Measurements from ENCODE around the gene RBPJ. TPM values are rescaled to one million over a fixed set of nuclear protein-coding genes. Genes with fewer than 3 reads are reported as not detected.

RBPJ gene
- total RNA-seq, 2 experiments from 2014 or later, result 150 to 151 TPM

- intact Hi-C loops (cut with micrococcal nuclease), result no loop called here
- no peak overlapping the region for H3K27ac Mint-ChIP-seq
- H3K9me3 Mint-ChIP-seq, result no peaks in the 10 kb centered on the region
- no peak overlapping the region for H3K4me3 Mint-ChIP-seq
- peak; percentile 84 for ATAC-seq
- H3K27me3 Mint-ChIP-seq, result no peaks in the 10 kb centered on the region
- peak; percentile 57 for DNase-seq
- no peak for TF ChIP-seq CTCF (IDR thresholded peaks at IDR 0.05)
- ChIA-PET POLR2A (interaction anchor here (0.9 to 1.3 kb wide), 3 partner anchors 15 to 53 kb away, joined by 3 read pairs; no protein-coding TSS in a partner anchor), CTCF (interaction anchor here (0.7 to 2.0 kb wide), 4 partner anchors 9 to 215 kb away, joined by 3 to 9 read pairs (median 4); no protein-coding TSS in a partner anchor)
- peaks cover 50% of the 10 kb centered on the region for H3K4me1 Mint-ChIP-seq (ENCODE audit: low read depth)
- peaks cover 31% of the 10 kb centered on the region for H3K36me3 Mint-ChIP-seq (ENCODE audit: low read depth)
Measured at GRCh38 chr4:26372525-26373172, 51.8 kb downstream of the RBPJ start.

- Mint-ChIP-seq H3K27me3 (no peaks in the 10 kb centered on the region), H3K27ac (no peak overlapping the region), H3K4me1 (ENCODE audit: low read depth) (peaks cover 48% of the 10 kb centered on the region), H3K36me3 (ENCODE audit: low read depth) (peaks cover 17% of the 10 kb centered on the region), H3K9me3 (no peaks in the 10 kb centered on the region), H3K4me3 (no peak overlapping the region)
- ATAC-seq (no peak), DNase-seq (no peak)
- no peak for TF ChIP-seq CTCF (IDR thresholded peaks at IDR 0.05)
- CTCF ChIA-PET, result no interaction called here
- POLR2A ChIA-PET, result no interaction called here
- intact Hi-C loops (cut with micrococcal nuclease), result no loop called here
Measured at GRCh38 chr4:26375551-26375950, 54.7 kb downstream of the RBPJ start.

GRCh38 chr4:26377328-26378311 lies 56.8 kb downstream of the RBPJ start:
- Mint-ChIP-seq H3K9me3 (no peaks in the 10 kb centered on the region), H3K36me3 (ENCODE audit: low read depth) (peaks cover 16% of the 10 kb centered on the region), H3K4me3 (no peak overlapping the region), H3K27ac (no peak overlapping the region), H3K4me1 (ENCODE audit: low read depth) (peaks cover 43% of the 10 kb centered on the region), H3K27me3 (no peaks in the 10 kb centered on the region)
- POLR2A ChIA-PET, result no interaction called here
- DNase-seq, result no peak
- intact Hi-C loops (cut with micrococcal nuclease), result no loop called here
- no peak for ATAC-seq
- CTCF ChIA-PET, result no interaction called here
- TF ChIP-seq CTCF (IDR thresholded peaks at IDR 0.05), result no peak

GRCh38 chr4:26379837-26380236 lies 59.0 kb downstream of the RBPJ start:
- H3K4me3 Mint-ChIP-seq, result no peak overlapping the region
- ATAC-seq, result no peak
- peaks cover 16% of the 10 kb centered on the region for H3K36me3 Mint-ChIP-seq (ENCODE audit: low read depth)
- H3K9me3 Mint-ChIP-seq, result no peaks in the 10 kb centered on the region
- ChIA-PET CTCF (interaction anchor here (1.3 to 1.6 kb wide), 2 partner anchors 31 to 50 kb away, joined by 4 to 6 read pairs; no protein-coding TSS in a partner anchor), POLR2A (no interaction called here)
- intact Hi-C loops (cut with micrococcal nuclease), result no loop called here
- no peak overlapping the region for H3K27ac Mint-ChIP-seq
- DNase-seq, result no peak
- peaks cover 38% of the 10 kb centered on the region for H3K4me1 Mint-ChIP-seq (ENCODE audit: low read depth)
- TF ChIP-seq CTCF (IDR thresholded peaks at IDR 0.05), result no peak
- no peaks in the 10 kb centered on the region for H3K27me3 Mint-ChIP-seq
